Panc1 (cell line): ENCODE data around the gene CDHR4.

ENCODE experiments used
- POLR2AphosphoS5 ChIP-seq: IDR thresholded peaks from 2 replicates; pipeline ENCODE4 v1.6.1; 2012; ENCODE audit warnings: mild to moderate bottlenecking, low read depth, low read length, moderate library complexity
- SIN3A ChIP-seq: IDR thresholded peaks from 2 replicates; pipeline ENCODE4 v1.6.1; 2012; ENCODE audit warnings: low read depth, mild to moderate bottlenecking, low read length, moderate library complexity, borderline replicate concordance; ENCODE audit not compliant: insufficient read depth
- TCF7L2 ChIP-seq: IDR thresholded peaks from 2 replicates; pipeline ENCODE4 v1.6.1; 2011; ENCODE audit warnings: mild to moderate bottlenecking, low read depth, low read length, inconsistent platforms
- TF ChIP-seq, protein P1 (sequence below): fragments of 450-650 bp; IDR thresholded peaks from 2 replicates; pipeline ENCODE4 v1.5.1; 2017; ENCODE audit warnings: mild to moderate bottlenecking
- TF ChIP-seq, protein P2 (sequence below), 2 experiments: IDR thresholded peaks; 2 replicates each; pipeline ENCODE4 v1.6.1; 2011 to 2012; ENCODE audit warnings: low read depth in 2 of 2, control low read depth in 1 of 2, low read length in 1 of 2, mild to moderate bottlenecking in 1 of 2, moderate library complexity in 1 of 2; ENCODE audit not compliant: insufficient read depth in 1 of 2

DNA sequence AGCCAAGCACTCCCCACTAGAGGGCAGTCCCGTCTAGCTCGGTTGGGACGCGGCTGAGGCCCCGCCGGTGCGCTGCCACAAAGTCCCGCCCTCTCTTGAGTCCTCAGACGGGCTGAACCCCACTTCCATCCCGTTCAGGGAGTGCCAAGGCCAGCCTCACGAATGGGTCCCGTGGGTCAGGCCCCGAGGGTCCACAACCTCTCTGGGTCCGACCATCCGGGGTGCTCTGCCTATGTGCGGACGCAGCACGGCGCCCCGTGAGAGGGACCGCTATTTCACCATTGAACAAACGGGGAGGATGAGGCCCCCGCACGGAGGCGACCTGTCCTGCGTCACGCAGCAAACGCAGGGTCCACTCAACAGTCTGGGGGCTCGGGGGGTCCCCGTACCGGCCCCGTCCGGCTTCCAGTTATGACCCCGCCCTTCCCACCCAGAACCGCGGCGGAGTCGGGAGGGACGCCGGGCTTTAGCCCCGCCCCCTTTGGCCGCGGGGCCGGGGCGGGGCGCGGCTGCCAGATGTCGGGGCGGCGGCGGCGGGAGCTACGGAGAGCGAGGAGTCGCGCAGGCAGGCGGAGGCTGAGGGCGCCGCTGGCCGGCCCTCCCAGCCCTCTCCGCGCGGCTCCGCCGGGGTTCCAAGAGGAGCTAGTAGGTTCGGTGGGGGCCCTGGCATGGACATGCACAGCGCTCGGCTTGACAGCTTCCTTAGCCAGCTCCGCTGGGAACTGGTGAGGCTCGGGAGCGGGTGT lies 3.2 kb upstream of the CDHR4 start, which contains the start of gene INKA1:
- TF ChIP-seq, protein P1, sequence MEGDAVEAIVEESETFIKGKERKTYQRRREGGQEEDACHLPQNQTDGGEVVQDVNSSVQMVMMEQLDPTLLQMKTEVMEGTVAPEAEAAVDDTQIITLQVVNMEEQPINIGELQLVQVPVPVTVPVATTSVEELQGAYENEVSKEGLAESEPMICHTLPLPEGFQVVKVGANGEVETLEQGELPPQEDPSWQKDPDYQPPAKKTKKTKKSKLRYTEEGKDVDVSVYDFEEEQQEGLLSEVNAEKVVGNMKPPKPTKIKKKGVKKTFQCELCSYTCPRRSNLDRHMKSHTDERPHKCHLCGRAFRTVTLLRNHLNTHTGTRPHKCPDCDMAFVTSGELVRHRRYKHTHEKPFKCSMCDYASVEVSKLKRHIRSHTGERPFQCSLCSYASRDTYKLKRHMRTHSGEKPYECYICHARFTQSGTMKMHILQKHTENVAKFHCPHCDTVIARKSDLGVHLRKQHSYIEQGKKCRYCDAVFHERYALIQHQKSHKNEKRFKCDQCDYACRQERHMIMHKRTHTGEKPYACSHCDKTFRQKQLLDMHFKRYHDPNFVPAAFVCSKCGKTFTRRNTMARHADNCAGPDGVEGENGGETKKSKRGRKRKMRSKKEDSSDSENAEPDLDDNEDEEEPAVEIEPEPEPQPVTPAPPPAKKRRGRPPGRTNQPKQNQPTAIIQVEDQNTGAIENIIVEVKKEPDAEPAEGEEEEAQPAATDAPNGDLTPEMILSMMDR: peak; percentile 87
- TF ChIP-seq, protein P2, sequence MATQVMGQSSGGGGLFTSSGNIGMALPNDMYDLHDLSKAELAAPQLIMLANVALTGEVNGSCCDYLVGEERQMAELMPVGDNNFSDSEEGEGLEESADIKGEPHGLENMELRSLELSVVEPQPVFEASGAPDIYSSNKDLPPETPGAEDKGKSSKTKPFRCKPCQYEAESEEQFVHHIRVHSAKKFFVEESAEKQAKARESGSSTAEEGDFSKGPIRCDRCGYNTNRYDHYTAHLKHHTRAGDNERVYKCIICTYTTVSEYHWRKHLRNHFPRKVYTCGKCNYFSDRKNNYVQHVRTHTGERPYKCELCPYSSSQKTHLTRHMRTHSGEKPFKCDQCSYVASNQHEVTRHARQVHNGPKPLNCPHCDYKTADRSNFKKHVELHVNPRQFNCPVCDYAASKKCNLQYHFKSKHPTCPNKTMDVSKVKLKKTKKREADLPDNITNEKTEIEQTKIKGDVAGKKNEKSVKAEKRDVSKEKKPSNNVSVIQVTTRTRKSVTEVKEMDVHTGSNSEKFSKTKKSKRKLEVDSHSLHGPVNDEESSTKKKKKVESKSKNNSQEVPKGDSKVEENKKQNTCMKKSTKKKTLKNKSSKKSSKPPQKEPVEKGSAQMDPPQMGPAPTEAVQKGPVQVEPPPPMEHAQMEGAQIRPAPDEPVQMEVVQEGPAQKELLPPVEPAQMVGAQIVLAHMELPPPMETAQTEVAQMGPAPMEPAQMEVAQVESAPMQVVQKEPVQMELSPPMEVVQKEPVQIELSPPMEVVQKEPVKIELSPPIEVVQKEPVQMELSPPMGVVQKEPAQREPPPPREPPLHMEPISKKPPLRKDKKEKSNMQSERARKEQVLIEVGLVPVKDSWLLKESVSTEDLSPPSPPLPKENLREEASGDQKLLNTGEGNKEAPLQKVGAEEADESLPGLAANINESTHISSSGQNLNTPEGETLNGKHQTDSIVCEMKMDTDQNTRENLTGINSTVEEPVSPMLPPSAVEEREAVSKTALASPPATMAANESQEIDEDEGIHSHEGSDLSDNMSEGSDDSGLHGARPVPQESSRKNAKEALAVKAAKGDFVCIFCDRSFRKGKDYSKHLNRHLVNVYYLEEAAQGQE (IDR thresholded peaks at IDR 0.05; ENCODE audit: insufficient read depth in 1 of 2, low read depth in 2 of 2, low read length in 1 of 2): peak in 1 of 2 experiments; percentile 62; a peak in 1 of 4 replicates
- TF ChIP-seq POLR2AphosphoS5 (no peak), SIN3A (no peak), TCF7L2 (no peak)
